HG02678 (cell line): ENCODE data around the gene CARD6.
"Not testable (repeated sequence)": the region's sequence is repeated elsewhere in the genome, so short reads cannot be mapped to it uniquely, and the experiment has no call there.

Experiments used
- ATAC-seq: cut with Tn5 transposase; IDR thresholded peaks from one replicate; pipeline ENCODE4 v1.9.1; 2021; ENCODE audit warnings: mild to moderate bottlenecking, moderate library complexity; ENCODE audit not compliant: unreplicated experiment

The CARD6 gene, protein sequence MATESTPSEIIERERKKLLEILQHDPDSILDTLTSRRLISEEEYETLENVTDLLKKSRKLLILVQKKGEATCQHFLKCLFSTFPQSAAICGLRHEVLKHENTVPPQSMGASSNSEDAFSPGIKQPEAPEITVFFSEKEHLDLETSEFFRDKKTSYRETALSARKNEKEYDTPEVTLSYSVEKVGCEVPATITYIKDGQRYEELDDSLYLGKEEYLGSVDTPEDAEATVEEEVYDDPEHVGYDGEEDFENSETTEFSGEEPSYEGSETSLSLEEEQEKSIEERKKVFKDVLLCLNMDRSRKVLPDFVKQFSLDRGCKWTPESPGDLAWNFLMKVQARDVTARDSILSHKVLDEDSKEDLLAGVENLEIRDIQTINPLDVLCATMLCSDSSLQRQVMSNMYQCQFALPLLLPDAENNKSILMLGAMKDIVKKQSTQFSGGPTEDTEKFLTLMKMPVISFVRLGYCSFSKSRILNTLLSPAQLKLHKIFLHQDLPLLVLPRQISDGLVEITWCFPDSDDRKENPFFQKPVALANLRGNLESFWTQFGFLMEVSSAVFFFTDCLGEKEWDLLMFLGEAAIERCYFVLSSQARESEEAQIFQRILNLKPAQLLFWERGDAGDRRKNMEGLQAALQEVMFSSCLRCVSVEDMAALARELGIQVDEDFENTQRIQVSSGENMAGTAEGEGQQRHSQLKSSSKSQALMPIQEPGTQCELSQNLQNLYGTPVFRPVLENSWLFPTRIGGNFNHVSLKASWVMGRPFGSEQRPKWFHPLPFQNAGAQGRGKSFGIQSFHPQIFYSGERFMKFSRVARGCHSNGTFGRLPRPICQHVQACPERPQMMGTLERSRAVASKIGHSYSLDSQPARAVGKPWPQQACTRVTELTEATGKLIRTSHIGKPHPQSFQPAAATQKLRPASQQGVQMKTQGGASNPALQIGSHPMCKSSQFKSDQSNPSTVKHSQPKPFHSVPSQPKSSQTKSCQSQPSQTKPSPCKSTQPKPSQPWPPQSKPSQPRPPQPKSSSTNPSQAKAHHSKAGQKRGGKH

DNA sequence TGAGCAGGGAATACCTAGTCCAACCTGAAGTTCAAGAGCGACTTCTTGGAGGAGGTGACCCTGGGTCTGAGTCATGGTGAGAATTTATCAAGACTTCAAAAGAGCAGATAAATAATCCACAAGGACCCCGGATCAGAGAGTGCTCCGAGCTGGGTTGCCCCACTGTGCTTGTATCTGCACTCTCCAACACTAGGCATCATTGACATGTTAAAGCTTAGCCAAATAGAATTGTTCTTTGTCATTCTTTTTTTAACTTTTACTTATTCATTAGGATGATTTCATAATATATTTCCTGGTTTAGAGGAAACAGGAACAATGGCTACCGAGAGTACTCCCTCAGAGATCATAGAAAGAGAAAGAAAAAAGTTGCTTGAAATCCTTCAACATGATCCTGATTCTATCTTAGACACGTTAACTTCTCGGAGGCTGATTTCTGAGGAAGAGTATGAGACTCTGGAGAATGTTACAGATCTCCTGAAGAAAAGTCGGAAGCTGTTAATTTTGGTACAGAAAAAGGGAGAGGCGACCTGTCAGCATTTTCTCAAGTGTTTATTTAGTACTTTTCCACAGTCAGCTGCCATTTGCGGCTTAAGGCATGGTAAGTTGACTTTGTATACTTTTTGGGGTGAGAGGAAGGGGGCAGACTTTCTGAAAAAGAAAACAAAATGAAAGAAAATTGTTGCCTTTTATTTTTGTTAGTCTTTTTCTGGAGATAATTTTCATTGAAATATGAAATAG is at the start of gene CARD6:
Gene CARD6 (plus strand): TSS at position 300 of the 738 bp plus-strand sequence. CDS start 16 bp downstream, at position 316.
- ATAC-seq: peak; percentile 52

DNA sequence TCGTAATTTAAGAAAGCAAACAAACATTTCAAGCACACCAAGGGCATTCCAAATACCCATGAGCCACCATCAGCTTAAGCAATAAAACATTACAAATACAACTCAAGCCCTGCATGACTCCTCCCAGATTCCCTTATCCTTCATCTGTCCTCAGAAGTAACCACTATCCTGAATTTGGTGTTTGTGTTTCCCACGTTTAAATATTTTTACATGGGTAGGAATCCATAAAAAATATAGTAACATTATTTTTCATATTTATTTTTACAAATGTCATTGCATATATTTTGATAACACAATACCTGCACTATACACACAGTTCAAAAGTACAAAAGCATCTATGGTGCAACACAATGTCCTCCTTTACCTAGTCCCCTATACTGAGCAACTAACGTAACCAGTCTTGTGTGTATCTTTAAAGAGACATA is 49.4 kb upstream of the CARD6 start:
- no peak for ATAC-seq

DNA sequence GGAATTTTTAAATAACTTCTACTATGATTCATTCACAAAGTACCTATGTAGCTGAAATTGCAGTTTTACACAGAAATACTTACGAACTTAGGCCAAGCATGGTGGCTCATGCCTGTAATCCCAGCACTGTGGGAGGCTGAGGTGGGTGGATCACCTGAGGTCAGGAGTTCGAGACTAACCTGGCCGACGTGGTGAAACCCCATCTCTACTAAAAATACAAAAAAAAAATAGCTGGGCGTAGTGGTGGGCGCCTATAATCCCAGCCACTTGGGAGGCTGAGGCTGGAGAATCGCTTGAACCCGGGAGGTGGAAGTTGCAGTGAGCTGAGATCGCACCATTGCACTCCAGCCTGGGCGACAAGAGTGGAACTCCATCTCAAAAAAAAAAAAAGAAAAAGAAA is 48.5 kb upstream of the CARD6 start:
- not testable (repeated sequence) for ATAC-seq

DNA sequence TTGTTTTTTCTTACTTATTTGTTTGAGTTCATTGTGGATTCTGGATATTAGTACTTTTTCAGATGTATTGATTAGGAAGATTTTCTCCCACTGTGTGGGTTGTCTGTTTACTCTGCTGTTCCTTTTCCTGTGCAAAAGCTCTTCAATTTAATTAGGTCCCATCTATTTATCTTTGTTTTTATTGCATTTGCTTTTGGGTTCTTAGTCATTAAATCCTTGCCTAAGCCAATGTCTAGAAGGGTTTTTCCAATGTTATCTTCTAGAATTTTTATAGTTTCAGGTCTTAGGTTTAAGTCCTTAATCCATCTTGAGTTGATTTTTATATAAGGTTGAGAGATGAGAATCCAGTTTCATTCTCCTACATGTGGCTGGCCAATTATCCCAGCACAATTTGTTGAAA is 46.8 kb upstream of the CARD6 start:
- not testable (repeated sequence) for ATAC-seq

DNA sequence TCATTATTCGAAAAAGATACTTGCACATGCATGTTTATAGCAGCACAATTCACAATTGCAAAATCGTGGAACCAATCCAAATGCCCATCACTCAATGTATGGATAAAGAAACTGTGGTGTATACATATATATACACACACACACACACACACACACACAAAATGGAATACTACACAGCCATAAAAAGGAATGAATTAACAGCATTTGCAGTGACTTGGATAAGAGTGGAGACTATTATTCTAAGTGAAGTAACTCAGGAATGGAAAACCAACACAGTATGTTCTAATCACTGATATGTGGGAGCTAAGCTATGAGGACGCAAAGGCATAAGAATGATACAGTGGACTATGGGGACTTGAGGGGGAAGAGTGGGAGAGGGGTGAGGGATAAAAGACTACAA is 46.3 kb upstream of the CARD6 start:
- ATAC-seq: not testable (repeated sequence)

DNA sequence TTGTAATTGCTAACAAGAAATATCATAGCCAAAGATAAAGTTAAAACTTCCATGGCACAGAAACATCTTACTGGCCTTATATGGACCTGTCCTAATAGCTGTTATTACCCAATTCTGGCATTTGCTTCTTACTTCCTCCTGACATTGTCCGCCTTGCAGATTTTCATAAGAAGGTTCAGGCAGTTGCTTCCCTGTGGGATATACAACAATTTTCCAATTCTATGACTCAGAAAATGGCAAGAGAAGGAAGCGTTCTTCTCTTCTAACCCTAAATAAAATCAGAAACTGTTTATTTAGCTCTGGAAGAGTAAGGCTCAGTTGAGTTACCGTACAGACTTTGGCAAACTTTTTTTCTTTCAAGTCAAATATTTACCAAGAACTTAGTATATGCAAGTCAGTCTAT is 44.7 kb upstream of the CARD6 start:
- no peak for ATAC-seq

DNA sequence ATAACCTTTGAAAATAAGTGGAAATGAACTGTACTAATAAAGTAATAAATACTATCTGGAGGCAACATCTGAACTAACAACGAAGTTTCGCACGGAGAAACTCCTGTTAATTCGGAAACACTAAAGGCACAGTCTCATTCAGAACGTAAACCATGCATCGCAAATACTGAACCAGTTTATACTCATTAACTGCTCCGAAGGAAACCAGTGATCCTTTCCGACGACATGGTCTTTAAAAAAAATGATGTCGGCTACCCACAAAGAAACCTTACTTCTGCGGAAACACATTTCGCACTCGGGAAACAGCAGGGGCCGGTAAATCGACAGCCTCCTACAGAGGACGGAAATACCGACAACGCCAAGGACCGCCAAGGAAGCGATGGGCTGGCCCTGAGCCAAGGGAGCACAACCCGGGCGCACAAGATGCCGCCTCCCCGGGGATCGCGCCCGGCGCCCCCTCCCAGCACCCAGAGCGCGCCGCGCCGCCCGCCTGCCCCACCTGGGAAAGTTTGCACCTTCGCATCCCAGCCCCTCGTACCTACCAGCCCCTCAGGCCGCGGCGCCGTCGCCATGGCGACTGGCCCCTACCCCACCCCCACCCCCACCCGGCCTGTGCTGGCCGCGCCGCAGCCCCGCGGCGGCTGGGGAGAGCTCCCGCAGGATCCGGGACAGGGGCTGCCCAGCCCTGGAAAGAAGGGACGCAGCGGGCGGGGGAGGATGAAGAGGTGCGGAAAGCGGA is 43.7 kb upstream of the CARD6 start:
- peak; percentile 37 for ATAC-seq

DNA sequence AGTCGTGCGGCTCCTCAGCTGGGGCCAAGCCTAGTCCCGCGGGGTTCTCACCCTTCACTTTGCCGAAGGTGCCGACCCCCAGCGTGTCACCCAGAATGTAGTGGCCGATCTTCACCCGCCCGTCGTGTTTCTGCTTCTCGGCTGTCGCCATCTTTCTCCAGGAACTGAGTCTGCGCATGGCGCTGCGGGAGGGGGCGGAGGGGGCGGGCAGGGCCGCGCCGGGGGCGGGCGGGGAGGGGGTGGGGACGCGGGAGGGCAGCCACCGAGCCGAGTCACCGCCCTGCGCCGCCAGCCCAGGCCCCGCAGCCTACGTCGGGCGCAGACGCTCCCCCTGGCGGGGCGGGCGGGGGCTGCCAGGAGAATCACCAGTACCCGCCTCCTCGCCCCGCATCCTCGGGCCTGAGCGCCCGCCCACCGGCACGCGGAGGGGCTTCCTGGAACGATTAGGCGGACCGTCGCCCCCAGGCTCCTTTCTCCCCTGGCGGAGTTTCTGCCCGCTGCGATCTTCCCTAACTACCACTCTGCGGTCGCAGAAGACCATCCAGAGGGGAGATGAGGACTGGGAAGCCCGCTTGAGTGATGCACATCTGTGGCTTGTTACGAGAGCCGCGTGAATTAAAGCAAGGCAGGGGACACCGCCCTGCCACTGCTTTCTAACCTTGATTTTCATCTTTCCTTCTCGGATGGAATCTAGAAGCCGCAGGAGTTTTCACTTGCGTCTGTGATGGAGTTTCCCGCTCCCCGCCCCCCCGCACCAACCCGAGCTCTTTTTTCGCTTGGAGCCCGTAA is 43.0 kb upstream of the CARD6 start, which contains the start of gene PRKAA1:
Gene PRKAA1 (minus strand): TSS at position 363 of the 789 bp plus-strand sequence. CDS start 185 bp downstream, at position 178.
- ATAC-seq: peak; percentile 96

DNA sequence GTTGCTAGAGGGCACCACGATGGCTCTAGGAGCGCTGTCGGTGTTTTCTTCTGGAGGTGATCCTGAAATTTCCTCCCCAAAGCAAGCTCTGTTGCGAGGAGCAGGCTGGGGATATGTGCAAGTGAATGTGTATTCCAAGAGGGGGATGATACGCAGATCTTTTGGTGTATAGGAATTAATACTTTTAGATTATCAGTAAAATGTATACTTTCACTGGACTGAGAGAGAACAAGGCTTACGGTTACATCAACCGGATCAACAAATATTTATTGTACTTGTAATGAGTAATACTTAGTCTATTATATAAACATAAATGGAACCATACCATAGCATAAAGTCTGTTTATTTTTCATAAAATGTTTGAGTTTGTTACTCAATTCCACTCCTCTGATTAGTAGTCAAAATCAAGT is 42.4 kb upstream of the CARD6 start:
- ATAC-seq: no peak

DNA sequence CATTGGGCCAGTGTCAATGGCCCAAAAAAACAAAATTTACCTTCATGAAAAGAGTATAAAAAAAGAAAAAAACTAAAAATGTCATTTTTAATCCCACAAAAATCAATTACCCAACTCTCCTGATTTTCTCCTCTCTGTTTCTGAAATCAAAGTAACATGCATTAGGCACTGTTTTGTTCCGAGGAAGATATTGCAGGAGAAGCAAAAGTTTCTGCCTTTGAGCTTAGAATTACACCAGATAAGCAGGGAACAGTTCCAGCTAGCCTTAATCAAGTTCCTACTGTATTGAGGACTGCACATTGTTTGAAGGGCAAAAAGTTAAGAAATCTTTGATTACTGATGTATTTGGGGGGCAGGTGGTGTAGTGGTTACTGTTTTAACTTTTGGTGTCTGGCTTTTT is 41.9 kb upstream of the CARD6 start:
- no peak for ATAC-seq

DNA sequence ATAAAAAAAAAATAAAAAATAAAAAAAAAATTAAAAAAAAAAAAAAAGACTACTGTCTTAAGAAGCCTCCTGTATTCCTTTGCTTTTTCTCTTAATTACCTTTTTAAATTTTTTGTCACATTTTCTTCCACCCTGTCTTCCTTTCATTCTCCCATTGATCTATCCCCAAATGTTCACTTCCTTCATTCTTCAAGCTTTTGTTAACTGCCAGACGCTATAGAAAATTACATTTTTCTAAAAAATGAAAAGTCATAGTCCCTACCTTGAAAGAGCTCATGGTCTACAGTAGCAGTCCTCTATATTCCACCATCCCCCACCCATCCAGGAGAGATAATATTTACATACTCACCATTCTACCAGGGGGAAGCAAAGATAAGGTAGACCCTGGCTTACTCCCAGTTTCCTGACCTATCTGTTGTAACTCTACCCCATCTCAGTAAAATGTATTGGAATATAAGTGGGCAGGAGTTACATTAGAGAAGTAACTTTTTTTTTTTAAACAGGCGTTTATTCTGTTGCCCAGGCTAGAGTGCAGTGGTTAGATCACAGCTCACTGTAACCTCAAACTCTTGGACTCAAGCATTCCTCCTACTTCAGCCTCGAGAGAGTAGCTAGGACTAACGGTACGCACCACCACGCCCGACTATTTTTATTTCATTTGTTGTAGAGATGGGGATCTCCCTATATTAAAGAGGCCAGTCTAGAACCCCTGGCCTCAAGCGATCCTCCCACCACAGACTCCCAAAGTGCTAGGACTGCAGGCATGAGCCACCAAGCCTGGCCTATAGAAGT is 39.2 kb upstream of the CARD6 start:
- ATAC-seq: no peak

DNA sequence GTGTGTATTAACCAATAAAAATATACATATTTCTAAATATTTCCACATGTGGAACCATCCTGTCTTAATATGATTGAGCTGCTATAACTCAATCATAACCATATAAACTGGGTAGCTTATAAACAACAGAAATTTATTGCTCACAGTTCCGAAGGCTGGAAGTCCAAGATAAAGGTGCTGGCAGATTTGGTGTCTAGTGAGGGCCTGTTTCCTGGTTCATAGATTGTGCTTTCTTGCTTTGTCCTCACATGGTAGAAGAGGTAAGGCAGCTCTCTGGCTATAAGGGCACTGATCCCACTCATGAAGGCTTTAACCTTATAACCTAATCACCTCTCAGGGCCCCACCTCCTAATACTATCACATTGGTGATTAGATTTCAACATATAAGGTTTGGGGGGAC is 29.0 kb upstream of the CARD6 start:
- no peak for ATAC-seq

DNA sequence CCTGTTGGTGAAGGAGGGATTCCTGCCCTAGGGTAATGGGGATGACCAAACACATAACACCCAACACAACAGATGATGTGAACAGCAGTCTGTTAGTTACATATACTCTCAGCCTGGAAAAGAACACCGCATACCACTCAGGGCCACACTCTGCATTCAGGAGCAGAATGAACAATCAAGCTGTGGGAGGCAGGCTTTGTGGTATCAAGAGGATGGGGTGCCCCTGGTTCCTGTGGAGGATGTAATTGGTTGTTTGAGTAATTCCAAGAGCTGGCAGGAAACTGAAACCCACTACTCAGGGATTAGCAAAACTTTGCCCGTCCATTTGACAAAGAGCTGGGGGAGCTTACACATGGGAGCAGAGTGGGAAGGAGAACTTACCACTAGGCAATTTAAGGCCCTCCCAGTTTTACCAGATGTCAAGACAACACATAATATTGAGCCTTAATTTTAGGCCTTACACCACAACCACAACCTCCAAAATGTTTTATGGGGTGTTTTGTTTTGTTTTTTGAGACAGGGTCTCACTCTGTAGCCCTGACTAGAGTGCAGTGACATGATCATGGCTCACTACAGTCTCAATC is 27.4 kb upstream of the CARD6 start:
- ATAC-seq: no peak

DNA sequence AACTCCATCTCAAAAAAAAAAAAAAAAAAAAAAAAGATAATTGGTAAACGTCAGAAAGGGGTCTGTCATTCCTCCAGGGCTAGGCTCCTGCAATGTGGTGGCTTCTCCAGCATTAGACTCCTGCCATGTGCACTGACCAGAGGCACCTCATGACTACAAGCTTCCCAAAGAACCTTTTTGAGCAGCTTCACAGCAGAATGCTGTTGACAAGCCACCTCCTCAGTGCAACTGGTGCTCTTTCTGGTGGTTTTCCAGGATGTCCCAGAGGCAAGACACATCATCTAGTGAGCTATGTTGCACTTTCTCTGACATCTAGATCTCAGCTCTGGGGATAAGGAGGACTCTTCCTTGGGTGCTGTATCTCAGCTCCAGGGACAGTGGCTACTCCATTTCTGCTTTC is 17.7 kb upstream of the CARD6 start:
- no peak for ATAC-seq

DNA sequence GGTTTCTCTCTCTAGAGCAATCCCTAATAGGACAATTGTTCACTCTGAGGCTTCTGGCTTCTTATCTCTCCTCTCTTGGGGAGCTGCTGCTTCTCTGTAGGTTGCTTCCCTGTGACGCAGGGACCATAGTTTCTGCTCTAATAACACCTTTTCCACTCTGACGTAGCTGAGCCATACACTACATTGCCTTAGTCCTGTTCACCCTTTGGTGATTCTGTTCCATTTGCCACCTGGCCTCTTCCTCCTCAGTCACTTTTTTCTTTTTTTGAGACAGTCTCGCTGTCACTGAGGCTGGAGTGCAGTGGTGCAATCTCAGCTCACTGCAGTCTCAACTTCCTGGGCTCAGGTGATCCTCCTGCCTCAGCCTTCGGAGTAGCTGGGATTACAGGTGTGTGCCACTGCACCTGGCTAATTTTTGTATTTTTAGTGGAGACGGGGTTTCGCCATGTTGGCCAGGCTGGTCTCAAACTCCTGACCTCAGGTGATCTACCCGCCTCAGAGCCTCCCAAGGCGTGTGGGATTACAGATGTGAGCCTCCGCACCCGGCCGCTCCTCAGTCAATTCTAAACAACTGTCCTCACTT is 15.6 kb upstream of the CARD6 start:
- not testable (repeated sequence) for ATAC-seq

DNA sequence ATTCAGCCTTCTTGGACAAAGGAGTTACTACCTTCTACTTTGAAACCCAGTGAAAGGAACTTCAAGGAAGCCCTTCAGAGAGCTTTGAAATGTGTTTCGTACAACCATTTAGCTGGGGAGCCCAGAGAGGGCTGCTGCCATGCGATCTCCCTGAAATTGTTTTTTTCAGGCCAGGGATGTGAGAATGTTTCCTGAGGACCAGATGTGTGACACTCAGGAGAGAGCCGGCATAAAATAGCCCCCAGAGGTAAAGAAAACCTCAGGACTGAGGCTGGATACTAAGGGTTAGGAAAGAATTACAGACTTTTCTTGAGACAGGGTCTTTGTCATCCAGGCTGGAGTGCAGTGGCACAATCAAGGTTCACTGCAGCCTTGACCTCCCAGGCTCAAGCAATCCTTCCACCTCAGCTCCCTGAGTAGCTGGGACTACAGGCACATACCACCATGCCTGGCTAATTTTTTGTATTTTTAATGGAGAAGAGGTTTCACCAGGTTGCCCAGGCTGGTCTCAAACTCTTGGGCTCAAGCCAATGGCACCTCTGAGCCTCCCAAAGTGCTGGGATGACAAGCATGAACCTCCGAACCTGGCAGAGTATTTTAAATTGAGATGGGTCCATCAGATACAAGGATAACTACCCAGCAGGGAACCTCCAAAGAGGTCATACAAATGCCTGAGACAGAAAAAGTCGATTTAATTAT is 14.5 kb upstream of the CARD6 start:
- ATAC-seq: no peak
